NCI-H2227 treated with DMSO at 0.1 percent for 48 hours (cell line): ENCODE measurements around the gene PXDN.
"Not testable (repeated sequence)": the region's sequence is repeated elsewhere in the genome, so short reads cannot be mapped to it uniquely, and the experiment has no call there.

Experiments used
- DNase-seq: peaks from one replicate; lab custom pipeline; 2025; lab: John Stamatoyannopoulos, UW

Gene PXDN

DNA sequence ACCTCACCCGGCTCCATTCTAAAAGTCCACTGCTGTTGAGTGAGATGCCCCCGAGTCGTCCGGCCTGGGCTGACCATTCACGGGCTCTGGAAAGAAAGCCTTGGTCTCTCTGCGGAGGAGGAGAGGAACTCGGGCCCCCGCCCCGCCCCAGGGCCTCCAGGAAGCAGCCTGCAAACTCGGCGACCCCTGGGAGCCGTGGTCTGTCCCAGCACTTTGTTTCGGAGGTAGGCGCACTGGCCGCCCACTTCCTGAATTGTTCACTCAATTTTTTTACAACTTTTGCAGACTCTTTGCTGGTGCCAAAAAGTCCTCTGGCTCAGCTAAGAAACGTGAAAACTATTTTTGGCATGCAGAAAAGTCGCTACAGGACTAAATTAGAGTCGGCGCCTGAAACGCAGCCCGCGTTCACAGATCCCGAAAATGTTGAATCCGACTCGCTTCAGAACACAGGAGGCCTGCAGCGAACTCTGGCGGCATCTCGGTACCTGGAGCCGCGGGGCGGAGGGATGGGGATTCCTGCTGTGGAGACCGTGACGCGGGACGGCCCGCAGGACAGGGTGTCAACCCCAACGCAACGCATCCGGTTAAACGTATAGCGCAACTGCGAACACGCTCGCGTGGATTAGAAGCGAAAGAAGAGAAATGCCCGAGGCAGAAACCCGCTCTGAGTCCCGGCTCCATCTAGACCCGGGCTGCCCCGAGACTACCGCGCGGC, 1.5 kb downstream of the PXDN start:
- peak; percentile 11 for DNase-seq

DNA sequence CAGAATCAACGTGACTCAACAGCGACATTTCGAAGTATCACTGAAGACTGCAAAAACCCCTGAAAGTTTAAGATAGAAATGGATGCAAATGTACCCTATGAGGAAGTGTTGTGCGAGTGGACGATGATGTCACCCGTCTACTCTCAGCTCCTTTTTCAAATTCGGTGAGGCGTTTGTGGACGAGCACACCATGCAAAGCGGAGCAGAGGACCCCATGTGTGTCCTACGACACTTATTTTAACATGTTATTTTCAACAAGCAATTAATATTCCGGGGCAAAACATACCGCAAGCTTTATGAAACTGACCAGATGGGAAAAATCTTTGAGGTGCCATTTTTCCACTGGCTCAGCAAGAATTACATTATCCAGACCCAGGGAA, 2.0 kb downstream of the PXDN start:
- no peak for DNase-seq

- no peak for DNase-seq
These were observed 2.5 kb downstream of the PXDN start for GRCh38 chr2:1741851-1742250.

DNA sequence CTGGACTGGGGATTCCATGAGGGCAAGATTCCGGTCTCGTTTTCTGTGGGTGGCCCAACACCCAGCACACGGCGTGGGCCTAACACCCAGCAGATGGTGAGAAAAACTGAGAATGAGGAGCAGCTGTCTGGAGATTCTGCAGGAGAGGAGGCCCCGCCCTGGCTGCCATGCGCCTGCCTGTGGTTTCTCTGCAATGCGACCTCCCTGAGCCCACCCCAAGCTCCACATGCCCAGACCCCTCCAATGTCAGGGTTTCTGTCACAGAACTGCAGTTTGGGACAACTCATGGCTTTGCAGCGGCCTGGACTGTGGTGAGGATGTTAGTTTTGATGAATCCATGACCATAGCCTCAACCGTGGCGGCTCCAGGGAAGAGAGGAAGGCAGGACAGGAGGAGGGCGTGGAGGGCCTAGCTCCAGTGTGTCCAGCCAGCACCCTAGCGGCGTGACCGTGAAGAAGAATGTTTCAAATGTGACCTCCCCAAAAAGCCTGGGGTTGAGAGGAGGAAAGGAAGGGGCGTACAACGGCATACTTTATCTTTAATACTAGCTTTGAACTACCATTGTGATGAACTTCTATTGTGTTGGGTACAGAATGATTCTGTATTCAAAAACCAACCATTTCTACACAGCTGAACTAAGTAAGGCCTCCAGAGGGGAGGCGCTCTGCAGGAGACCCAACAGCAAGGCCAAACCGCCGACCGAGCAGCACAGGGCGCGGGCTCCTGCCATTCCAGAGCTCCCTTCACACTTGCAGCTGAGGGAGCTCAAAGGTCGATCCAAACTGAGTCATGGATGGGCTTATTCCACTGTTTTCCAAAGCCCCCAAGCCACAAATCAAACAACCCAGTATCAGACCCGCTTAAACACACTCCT, 3.4 kb downstream of the PXDN start:
- DNase-seq: no peak

DNA sequence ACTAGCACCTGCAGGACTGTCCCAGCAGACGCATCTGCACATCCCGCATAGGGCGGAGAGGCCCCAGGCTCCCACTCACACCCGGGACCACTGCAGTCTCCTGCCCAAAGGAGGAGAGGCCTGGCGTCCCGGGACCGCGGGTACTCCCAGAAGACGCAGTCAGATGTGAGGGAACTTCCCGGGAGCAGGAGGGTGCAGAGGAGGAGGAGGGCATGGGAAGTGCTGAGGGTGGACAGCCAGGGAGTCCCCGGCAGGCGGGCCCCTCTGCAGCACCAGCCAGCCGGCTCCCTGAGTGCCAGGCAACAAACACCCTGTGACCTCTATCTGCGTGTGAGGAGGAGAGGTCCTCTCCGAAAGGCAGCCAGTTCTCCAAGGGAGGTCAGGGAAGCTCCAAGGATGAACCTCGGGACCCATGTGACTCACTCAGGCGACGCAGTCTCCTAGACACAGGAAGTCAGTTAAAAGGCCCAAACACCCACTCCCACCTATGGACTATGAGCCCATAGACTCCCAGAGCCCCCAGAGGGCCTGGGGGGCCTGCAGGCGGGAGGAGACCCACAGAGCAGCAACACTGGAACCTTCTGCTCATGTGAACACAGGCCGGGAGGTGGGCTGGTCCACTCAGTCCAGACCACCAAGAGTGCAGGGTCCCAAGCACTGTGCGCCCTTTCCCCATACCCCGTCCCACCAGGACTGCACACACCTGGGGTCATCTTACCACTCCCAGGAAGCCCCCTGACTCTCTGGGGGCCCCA, 4.2 kb downstream of the PXDN start:
- no peak for DNase-seq

DNA sequence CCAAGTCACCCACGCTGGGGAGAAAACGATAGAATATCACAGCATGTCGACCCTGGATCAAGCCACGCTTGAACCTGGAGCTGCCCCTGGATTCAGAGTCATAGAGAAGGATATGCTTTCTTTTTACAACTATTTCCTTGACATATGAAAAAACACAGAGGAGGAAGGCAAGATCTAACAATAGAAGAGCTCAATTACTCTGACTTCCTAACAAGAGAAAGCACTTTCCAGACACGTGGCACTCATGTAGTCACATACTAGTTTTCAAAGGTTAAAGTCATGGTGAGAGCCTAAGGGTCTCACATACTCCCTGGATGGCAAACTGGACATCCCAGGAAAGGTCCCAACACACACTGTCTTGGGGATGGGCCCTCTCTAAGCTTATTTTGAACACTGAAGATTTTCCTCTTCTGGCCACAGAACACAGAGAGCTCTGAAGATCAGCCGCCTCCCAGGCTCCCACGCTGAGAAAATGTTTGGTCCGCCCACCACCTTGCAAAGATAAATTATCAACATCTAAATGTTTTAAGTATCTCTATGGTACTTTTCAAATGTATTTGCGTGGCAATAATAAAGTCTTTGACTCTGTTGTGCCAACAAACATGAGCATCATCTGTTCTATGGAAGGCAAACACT, 4.9 kb downstream of the PXDN start:
- DNase-seq: no peak

DNA sequence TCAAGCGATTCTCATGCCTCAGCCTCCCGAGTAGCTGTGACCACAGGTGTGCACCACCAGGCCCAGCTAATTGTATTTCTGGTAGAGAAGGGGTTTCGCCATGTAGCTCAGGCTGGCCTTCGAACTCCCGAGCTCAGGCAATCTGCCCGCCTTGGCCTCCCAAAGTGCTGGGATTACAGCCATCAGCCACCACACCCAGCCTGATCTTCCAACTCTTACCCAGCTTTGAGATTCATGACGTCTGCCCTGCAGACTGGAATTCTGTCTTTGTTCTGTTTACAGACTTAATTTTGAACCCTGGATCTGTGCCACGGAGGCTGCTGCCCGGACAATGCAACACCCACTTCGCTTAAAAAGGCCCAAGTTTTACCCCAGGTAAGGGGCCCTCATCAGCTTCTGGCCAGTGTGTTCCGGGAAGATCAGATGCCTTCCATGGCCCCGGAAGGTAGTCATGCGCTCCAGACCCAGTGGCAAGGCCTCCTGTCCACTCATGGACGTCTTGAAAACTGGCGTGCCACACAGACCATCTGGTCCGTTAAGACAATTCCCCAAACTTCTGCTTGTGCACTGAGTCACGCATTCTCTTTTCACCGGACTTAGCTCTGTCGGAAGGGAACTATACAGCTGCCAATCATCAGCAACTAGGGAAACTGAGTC, 5.5 kb downstream of the PXDN start:
- no peak for DNase-seq

GRCh38 chr2:1738163-1738562, 6.2 kb downstream of the PXDN start:
- no peak for DNase-seq

DNA sequence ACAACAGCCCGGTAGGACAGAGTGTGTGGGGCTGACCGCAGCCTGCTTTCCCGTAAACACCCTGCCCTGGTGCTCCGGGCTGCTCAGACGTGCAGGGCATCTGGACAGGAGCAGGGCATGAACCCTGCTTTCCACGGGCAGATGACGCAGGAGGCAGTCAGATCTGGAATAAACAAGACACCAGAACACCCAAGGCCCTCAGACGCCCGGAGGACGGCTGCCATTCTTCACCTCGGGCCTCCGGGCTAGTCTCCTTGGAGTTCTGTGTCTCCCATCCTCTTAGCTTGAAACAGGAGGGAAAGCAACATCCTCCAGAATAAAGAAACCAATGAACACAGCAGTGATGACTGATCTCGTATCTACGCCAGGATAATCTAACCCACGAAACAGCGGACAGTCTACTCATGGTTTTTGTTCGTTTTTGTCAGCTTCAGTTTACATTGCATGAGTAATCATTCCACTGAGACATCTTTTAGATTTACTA, 7.3 kb downstream of the PXDN start:
- no peak for DNase-seq

DNA sequence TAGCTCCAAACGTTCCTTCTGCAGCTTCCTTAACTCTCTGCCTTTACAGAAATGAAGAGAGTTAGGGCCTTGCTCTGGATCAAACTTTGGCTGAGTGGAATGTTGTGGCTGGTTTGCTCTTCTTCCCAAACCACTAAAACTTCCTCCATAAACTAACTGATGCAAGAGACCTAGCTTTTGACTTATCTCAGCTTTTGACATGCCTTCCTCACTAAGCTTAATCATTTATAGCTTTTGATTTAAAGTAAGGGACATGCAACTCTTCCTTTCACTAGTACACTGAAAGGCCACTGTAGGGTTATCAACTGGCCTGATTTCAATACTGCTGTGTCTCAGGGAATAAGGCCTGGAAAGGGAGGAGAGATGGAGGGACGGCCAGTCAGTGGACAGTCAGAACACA, 8.3 kb downstream of the PXDN start:
- DNase-seq: no peak

DNA sequence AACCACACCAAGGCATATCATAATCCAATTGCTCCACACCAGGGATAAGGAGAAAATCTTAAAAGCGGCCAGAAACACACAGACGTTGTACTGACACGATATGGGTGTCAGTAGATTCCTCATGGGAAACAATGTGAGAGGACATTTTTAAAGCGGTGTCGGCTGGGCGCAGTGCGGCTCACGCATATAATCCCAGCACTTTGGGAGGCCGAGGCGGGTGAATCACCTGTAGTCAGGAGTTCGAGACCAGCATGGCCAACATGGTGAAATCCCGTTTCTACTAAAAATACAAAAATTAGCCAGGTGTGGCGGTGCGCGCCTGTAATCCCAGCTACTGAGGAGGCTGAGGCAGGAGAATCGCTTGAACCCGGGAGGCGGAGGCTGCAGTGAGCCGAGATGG, 11.0 kb downstream of the PXDN start:
- not testable (repeated sequence) for DNase-seq

DNA sequence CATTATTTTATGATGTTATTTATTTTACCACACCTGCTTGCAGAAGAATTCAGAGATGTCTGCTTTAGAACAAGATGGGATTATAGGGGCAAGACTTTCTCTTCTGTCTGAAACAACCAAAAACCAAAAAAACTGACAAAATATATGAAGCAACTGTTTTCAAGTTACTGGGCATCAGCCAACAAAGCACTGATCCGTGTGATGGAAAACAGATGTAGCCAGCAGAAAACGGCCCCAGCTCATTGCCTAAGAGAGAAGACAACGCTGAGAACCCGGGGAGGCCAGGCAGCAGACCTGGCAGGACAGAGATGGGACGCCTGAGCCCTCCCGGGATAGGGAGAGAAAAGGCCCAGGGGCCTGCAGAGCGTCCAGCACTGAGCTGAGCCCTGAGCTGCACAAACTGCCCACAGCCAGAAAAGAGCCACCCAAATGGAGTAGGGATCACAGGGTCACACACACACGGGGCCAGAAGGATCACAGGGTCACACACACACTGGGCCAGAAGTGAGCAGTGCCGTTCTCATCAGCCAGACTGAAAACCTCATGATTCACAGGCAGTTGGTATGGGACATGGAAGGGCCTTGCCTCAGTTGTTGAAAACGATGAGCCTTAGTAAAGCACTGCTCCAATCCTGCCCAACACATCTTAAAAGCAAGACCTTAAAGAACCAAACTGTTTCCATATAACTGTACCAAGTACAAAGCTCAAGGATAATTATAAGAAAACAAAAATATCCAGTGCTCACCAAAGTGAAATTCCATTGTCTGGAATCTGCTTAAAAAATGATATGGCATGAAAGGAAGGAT, 12.1 kb downstream of the PXDN start:
- no peak for DNase-seq

DNA sequence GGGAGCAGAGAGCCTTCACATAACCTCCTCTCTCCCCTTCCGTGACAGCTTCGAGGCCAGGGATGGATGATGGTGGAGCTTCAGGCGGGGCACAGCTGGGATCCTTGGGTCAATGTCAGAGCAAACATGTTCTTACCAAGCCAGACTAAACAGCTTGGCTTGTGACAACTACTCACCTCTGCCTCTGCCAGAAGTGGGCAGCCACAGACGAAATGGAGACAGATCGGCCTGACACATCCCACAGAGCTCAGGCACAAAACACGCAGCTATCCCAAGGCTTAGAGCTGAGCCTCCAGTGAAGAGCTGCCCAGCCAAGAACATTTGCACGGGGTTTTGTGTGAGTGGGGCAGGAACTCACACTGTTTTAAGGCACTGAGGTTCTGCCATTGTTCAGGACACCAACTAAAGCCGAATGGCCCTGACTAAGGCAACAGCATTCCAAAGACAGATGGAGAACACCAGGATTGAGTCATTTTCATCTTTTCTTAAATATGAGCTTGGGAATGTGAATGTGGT, 12.8 kb downstream of the PXDN start:
- no peak for DNase-seq

DNA sequence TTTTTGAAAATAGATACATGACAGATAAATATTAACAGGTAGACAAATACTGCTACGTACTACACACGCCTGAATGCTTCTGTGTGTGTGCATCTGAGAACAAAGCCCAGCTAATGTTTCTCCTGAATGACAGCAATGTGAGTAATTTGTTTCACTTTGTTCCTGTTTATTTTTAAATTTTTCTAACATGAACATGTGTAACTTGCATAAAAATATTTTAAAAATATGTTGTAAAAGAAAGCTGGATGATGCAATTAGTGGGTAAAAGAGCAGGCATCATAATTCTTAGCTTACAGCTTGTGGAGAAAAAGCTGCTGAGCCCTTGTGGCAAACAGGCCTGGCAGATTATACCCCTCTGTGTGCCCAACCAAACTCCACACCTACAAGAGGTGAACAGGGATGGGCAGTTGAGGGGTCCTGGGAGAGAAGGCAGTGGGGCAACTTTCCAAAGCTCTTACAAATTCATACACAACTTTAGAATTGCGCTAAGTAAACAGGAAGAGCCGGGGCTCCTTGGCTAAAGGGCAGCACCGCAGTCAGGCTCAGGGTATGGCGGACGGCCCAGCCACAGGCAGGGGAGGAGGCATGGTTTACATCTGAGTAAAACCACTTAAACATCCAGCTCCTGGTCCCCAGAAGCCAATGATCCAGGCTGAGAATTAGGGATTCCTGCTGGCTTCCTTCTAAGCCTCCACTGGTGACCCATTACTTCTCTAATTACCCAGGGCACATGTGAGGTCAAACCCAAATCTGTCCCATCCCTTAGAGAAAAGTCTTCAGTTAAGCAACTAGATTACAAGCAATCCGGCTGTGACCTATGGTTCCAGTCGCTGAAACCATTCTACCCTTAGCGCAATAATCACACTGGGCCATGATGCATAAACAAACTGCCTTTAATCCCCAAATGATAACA, 14.0 kb downstream of the PXDN start:
- no peak for DNase-seq

DNA sequence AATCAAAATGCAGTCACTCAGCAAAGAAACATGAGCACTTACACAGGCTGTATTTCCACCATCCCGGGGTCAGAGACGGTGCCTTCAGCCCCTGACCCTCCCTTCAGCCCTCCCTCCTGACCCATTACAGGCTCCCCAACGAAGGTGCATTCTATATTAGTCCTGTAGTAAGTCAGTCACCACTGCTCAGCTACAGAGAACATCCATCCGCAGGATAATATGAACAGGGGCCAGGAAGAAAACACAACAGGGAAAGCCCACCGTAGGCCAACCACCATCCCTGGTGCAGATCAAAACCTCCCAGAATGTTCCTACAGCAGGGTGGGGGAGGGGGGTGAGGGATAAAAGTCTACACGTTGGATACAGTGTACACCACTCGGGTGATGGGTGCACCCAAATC, 15.1 kb downstream of the PXDN start:
- DNase-seq: no peak

DNA sequence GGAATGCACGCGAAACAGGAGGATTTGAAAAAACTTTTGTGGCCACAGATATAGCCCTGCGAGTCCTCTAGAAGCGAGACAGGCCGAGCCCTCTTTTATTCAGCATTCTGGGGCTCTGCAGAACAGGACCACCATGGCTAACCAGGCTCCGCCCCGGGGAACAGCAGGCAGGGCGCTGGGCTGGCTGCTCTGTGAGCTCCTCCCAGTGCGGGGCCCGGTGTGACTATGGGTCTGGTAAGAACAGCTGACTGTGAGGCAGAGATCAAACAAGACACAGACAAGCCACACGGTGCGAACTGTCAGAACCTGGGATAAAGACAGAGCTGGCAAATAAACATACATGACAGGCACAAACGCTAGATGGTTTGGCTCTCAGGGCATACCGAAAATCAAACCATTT, 15.5 kb downstream of the PXDN start:
- peak; percentile 50 for DNase-seq

DNA sequence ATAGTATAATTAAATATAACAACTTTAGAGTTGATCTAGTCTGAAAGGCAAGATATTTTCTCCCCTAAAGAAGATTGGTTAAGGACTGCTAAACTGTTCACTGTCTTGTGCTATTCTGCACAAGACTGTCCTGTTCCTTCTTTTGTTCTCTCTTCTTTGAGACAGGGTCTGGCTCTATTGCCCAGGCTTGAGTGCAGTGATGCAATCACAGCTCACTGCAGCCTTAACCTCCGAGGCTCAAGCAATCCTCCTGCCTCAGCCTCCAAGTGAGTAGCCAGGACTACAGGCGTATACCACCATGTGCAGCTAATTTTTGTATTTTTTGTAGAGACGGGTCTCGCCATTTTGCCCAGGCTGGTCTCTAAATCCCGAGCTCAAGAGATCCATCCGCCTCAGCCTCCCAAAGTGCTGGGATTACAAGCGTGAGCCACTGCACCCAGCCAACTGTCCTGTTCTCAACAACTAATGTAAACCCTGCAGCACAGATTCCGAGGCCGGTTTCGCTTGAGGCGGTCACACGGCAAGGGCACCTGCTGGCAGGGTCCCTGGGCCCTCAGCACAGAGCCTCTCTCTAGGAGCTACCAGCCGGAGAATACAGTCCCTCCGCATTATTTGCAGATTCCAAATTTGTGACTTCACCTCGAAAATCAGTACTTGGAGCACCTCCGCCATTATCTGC, 16.4 kb downstream of the PXDN start:
- no peak for DNase-seq

DNA sequence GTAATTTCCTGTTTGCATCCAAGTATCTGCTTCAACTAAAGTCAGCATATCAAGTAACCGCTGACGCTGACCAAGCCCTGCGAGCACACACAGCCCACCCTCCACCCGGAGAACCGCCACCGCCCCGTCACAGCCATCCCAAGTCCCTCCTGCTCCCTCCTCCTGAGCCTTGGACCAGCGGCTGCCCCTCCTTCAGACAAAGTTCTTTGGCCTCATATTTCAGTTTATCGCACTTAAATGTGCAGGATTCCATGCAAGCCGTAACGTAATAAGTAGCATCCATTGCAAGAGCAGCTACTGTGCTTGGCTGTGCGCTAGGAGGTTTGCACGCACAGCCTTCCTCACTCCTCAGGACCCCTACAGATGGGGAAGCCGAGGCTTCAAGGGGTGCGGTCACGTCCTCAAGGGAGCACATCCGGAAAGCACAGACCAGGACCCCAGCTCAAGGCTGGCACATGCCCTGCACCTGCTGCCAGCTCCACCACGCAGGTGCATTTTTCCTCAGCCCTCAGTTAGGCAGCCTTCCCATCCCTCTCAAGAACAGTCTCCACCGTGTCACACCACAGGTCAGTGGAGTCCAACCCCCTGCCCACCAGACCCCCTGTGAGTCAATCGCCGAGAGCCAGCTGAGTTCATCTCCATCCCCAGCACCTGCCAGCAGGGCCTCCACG, 17.1 kb downstream of the PXDN start:
- peak; percentile 22 for DNase-seq
